Suprapubic skin (tissue), 3 donors: ENCODE measurements around the gene PAM16.

Experiments used
- EP300 ChIP-seq: sonication (generic); formaldehyde crosslinking; IDR thresholded peaks from one replicate; pipeline ENCODE4 v1.6.1; 2017; ENCODE audit warnings: antibody characterized with exemption
- POLR2A ChIP-seq, 2 donors: fragments of 450-650 bp; IDR thresholded peaks; one replicate each; pipeline ENCODE4 v1.6.1; 2017; ENCODE audit warnings: antibody characterized with exemption in 2 of 2, mild to moderate bottlenecking in 2 of 2, moderate library complexity in 2 of 2
- TF ChIP-seq, protein P1 (sequence below), 2 donors: fragments of 200-600 bp in 1 of 2; fragments of 450-650 bp in 1 of 2; sonication (generic) in 1 of 2; IDR thresholded peaks; one replicate each; pipeline ENCODE4 v1.5.1; 2016 to 2019; ENCODE audit warnings: antibody characterized with exemption in 2 of 2, mild to moderate bottlenecking in 1 of 2, moderate library complexity in 1 of 2

DNA sequence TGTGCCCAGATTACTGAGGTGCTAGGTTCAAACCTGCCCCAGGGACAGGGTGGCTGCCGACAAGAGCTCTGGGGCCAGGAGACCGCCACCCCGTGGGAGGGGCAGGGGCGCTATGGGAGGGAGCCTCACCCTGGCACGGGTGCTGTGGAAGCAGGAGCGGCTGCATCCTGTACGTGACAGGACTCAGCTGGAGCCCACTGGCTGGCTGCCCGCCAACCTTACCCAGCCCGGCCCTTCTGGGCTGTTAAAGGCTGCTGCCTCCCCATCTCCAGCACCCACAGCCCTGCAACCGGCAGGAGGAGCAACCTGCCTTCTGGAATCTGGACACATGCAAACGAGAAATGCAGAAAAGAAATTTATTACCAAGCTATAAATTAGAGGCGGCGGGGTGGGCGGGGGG, 11.2 kb downstream of the PAM16 start:
- TF ChIP-seq, protein P1, sequence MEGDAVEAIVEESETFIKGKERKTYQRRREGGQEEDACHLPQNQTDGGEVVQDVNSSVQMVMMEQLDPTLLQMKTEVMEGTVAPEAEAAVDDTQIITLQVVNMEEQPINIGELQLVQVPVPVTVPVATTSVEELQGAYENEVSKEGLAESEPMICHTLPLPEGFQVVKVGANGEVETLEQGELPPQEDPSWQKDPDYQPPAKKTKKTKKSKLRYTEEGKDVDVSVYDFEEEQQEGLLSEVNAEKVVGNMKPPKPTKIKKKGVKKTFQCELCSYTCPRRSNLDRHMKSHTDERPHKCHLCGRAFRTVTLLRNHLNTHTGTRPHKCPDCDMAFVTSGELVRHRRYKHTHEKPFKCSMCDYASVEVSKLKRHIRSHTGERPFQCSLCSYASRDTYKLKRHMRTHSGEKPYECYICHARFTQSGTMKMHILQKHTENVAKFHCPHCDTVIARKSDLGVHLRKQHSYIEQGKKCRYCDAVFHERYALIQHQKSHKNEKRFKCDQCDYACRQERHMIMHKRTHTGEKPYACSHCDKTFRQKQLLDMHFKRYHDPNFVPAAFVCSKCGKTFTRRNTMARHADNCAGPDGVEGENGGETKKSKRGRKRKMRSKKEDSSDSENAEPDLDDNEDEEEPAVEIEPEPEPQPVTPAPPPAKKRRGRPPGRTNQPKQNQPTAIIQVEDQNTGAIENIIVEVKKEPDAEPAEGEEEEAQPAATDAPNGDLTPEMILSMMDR (IDR thresholded peaks at IDR 0.05), result no peak
- no peak for TF ChIP-seq POLR2A (IDR thresholded peaks at IDR 0.05)
- no peak for TF ChIP-seq EP300
